ENCODE results near the gene MYOM1. TPM values are rescaled to one million over a fixed set of nuclear protein-coding genes. Genes with fewer than 3 reads are reported as not detected.

The MYOM1 gene
- total RNA-seq, 1 experiment from 2014 or later = 0.37 TPM

GRCh38 chr18:3153107-3153704 lies 66.6 kb downstream of the MYOM1 start:
- Histone ChIP-seq H3K36me3 (ENCODE audit: insufficient read depth, low read length, poor library complexity, severe bottlenecking) (no peaks in the 10 kb centered on the region), H3K9me3 (ENCODE audit: low read depth, low read length, poor library complexity, severe bottlenecking) (no peaks in the 10 kb centered on the region), H3K27ac (ENCODE audit: low read depth, low read length, poor library complexity, severe bottlenecking) (no peak overlapping the region), H3K4me3 (ENCODE audit: low read depth, low read length, poor library complexity, severe bottlenecking) (no peak overlapping the region), H3K27me3 (replicated peaks; ENCODE audit: insufficient read depth, low read depth, low read length, poor library complexity) (no peaks in the 10 kb centered on the region), H3K4me1 (ENCODE audit: insufficient read depth, low read length, poor library complexity, severe bottlenecking) (peaks cover 9% of the 10 kb centered on the region)
- ChIA-PET POLR2A (ENCODE audit: low non-redundant PET) (no interaction called here), CTCF (no interaction called here)
- intact Hi-C loops (cut with micrococcal nuclease; ENCODE audit: unreplicated experiment) = loop anchor here (5.0 kb wide), 2 partner anchors 94 to 221 kb away; partner anchors contain the start of gene MYL12A
- DNase-seq (ENCODE audit: low spot score) = no peak
- BruUV-seq (replicated peaks) = no TSS peak
- no peak for TF ChIP-seq EZH2 (IDR thresholded peaks at IDR 0.05; ENCODE audit: borderline replicate concordance, low read depth, low read length, poor library complexity, severe bottlenecking)
- TF ChIP-seq CTCF (conservative IDR thresholded peaks at IDR 0.05; ENCODE audit: low read depth, low read length) = no peak

GRCh38 chr18:3152294-3152693 lies 67.5 kb downstream of the MYOM1 start:
- no peak for TF ChIP-seq CTCF (conservative IDR thresholded peaks at IDR 0.05; ENCODE audit: low read depth, low read length)
- TF ChIP-seq EZH2 (IDR thresholded peaks at IDR 0.05; ENCODE audit: borderline replicate concordance, low read depth, low read length, poor library complexity, severe bottlenecking) = no peak
- intact Hi-C loops (cut with micrococcal nuclease; ENCODE audit: unreplicated experiment) = loop anchor here (5.0 kb wide), 2 partner anchors 95 to 220 kb away; partner anchors contain the start of gene MYL12A
- BruUV-seq (replicated peaks) = no TSS peak
- Histone ChIP-seq H3K36me3 (ENCODE audit: insufficient read depth, low read length, poor library complexity, severe bottlenecking) (no peaks in the 10 kb centered on the region), H3K4me3 (ENCODE audit: low read depth, low read length, poor library complexity, severe bottlenecking) (no peak overlapping the region), H3K27ac (ENCODE audit: low read depth, low read length, poor library complexity, severe bottlenecking) (no peak overlapping the region), H3K4me1 (ENCODE audit: insufficient read depth, low read length, poor library complexity, severe bottlenecking) (peaks cover 9% of the 10 kb centered on the region), H3K27me3 (replicated peaks; ENCODE audit: insufficient read depth, low read depth, low read length, poor library complexity) (no peaks in the 10 kb centered on the region), H3K9me3 (ENCODE audit: low read depth, low read length, poor library complexity, severe bottlenecking) (no peaks in the 10 kb centered on the region)
- POLR2A ChIA-PET (ENCODE audit: low non-redundant PET) = no interaction called here
- DNase-seq (ENCODE audit: low spot score) = no peak
- CTCF ChIA-PET = interaction anchor here (1.2 kb wide), 1 partner anchor 93 kb away, joined by 6 read pairs; no protein-coding TSS in a partner anchor

GRCh38 chr18:3151399-3152264 lies 68.1 kb downstream of the MYOM1 start:
- peaks cover 9% of the 10 kb centered on the region for H3K4me1 ChIP-seq (ENCODE audit: insufficient read depth, low read length, poor library complexity, severe bottlenecking)
- ChIA-PET POLR2A (ENCODE audit: low non-redundant PET) (no interaction called here), CTCF (interaction anchor here (0.5 to 1.2 kb wide), 5 partner anchors 24 to 270 kb away, joined by 3 to 6 read pairs (median 3); partner anchors contain the start of gene LPIN2)
- no peaks in the 10 kb centered on the region for H3K9me3 ChIP-seq (ENCODE audit: low read depth, low read length, poor library complexity, severe bottlenecking)
- no peaks in the 10 kb centered on the region for H3K36me3 ChIP-seq (ENCODE audit: insufficient read depth, low read length, poor library complexity, severe bottlenecking)
- intact Hi-C loops (cut with micrococcal nuclease; ENCODE audit: unreplicated experiment) = loop anchor here (5.0 kb wide), 2 partner anchors 96 to 219 kb away; partner anchors contain the start of gene MYL12A
- peak; percentile 53 for DNase-seq (ENCODE audit: low spot score)
- no peak overlapping the region for H3K27ac ChIP-seq (ENCODE audit: low read depth, low read length, poor library complexity, severe bottlenecking)
- no peak for TF ChIP-seq EZH2 (IDR thresholded peaks at IDR 0.05; ENCODE audit: borderline replicate concordance, low read depth, low read length, poor library complexity, severe bottlenecking)
- peak; percentile 78 for TF ChIP-seq CTCF (conservative IDR thresholded peaks at IDR 0.05; ENCODE audit: low read depth, low read length)
- no peaks in the 10 kb centered on the region for H3K27me3 ChIP-seq (replicated peaks; ENCODE audit: insufficient read depth, low read depth, low read length, poor library complexity)
- BruUV-seq (replicated peaks) = no TSS peak
- H3K4me3 ChIP-seq (ENCODE audit: low read depth, low read length, poor library complexity, severe bottlenecking) = no peak overlapping the region
